Stimulated activated naive B cell treated with anti-CD40 and anti-IgM and Interleukin-4, amounts not matched to agents 10 μg/mL and 1 μg/mL and 100 μg/mL, for 72 hours (primary cell): Measurements from ENCODE around the gene MADD.

Experiments
- ATAC-seq, 2 donors: fragments of 150-1000 bp; cut with Tn5 transposase; replicated peaks; 2 replicates each; pipeline ENCODE4 v1.10.0; 2021; ENCODE audit warnings: moderate library complexity in 1 of 2
- DNase-seq: peaks from one replicate; pipeline ENCODE4 v3.0.0; 2021
- H3K27ac Mint-ChIP-seq: one replicate; pipeline ENCODE4 v1.8.0; 2022; ENCODE audit warnings: mild to moderate bottlenecking, mixed read lengths
- H3K27me3 Mint-ChIP-seq, 2 donors: one replicate each; pipeline ENCODE4 v1.8.0; 2022; ENCODE audit warnings: mixed read lengths in 2 of 2
- H3K36me3 Mint-ChIP-seq, 2 donors: one replicate each; pipeline ENCODE4 v1.8.0; 2022; ENCODE audit warnings: mixed read lengths in 2 of 2, mild to moderate bottlenecking in 1 of 2
- H3K4me1 Mint-ChIP-seq, 2 donors: one replicate each; pipeline ENCODE4 v1.8.0; 2022; ENCODE audit warnings: mixed read lengths in 2 of 2, mild to moderate bottlenecking in 1 of 2
- H3K4me3 Mint-ChIP-seq, 2 donors: one replicate each; pipeline ENCODE4 v1.8.0; 2022; ENCODE audit warnings: mild to moderate bottlenecking in 2 of 2, mixed read lengths in 2 of 2, moderate library complexity in 1 of 2
- H3K9me3 Mint-ChIP-seq, 2 donors: one replicate each; pipeline ENCODE4 v1.8.0; 2022; ENCODE audit warnings: mixed read lengths in 2 of 2, mild to moderate bottlenecking in 1 of 2

MADD gene

GRCh38 chr11:47340010-47340409 lies 70.1 kb downstream of the MADD start:
- no peak for ATAC-seq
- Mint-ChIP-seq H3K4me3 (no peak overlapping the region), H3K36me3 (peaks cover 0 to 3% of the 10 kb centered on the region in 2 donors), H3K9me3 (no peaks in the 10 kb centered on the region), H3K4me1 (peaks cover 8 to 9% of the 10 kb centered on the region in 2 donors), H3K27ac (no peak overlapping the region), H3K27me3 (no peaks in the 10 kb centered on the region)
- DNase-seq, result no peak

GRCh38 chr11:47340980-47341775 lies 71.2 kb downstream of the MADD start:
- H3K27me3 Mint-ChIP-seq, result no peaks in the 10 kb centered on the region
- H3K27ac Mint-ChIP-seq, result no peak overlapping the region
- ATAC-seq (no peak), DNase-seq (no peak)
- no peak overlapping the region for H3K4me3 Mint-ChIP-seq
- H3K9me3 Mint-ChIP-seq, result no peaks in the 10 kb centered on the region
- H3K36me3 Mint-ChIP-seq, result peaks cover 0 to 6% of the 10 kb centered on the region in 2 donors
- peaks cover 8 to 9% of the 10 kb centered on the region in 2 donors for H3K4me1 Mint-ChIP-seq

DNA sequence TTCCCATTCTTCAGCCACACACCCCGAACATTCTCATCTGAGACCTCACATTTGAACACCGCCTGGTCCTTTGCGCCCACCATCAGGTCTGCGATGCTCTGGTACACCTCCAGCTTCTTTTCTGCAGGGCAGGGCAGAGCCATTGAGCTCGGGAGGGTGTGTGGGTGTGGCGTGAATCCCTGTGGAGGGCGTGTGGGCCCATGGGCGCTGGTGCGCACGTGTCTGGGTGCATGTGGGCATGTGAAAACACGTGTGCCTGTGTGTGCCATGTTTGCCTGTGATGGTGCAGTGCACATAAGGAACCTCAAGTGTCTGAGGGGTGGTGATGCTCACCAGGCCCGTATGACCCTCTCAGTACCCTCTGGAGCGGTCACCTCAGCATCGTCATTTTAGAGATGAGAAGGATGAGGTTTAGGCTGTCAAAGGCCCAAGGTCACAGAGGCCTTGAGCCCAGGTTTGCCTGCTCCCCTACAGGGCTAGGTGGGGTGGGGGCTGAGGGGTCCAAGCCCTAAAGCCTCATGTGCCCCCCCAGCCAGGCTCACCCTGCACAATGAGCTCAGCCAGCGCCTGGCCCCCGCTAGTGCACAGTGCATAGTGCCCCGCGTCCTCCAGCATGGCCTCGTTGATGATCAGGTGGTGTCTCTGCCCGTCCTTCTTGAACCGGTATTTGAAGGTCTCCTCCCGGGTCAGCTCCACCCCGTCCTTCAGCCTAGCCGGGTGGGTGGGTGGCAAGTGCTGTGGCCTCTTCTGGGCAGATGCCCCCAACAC lies 72.3 kb downstream of the MADD start:
- Mint-ChIP-seq H3K9me3 (no peaks in the 10 kb centered on the region), H3K36me3 (peaks cover 0 to 6% of the 10 kb centered on the region in 2 donors), H3K4me3 (no peak overlapping the region), H3K4me1 (peaks cover 8 to 9% of the 10 kb centered on the region in 2 donors), H3K27ac (no peak overlapping the region), H3K27me3 (no peaks in the 10 kb centered on the region)
- ATAC-seq (peak in 1 of 2 donors; percentile 7), DNase-seq (no peak)

- DNase-seq (no peak), ATAC-seq (no peak)
- H3K36me3 Mint-ChIP-seq, result peaks cover 0 to 5% of the 10 kb centered on the region in 2 donors
- H3K4me1 Mint-ChIP-seq, result peaks cover 8 to 9% of the 10 kb centered on the region in 2 donors
- H3K27ac Mint-ChIP-seq, result no peak overlapping the region
- no peaks in the 10 kb centered on the region for H3K27me3 Mint-ChIP-seq
- no peak overlapping the region for H3K4me3 Mint-ChIP-seq
- no peaks in the 10 kb centered on the region for H3K9me3 Mint-ChIP-seq
Observed at GRCh38 chr11:47342854-47343253, 72.9 kb downstream of the MADD start.

GRCh38 chr11:47345890-47346563 lies 76.1 kb downstream of the MADD start:
- peaks cover 0 to 9% of the 10 kb centered on the region in 2 donors for H3K36me3 Mint-ChIP-seq

DNA sequence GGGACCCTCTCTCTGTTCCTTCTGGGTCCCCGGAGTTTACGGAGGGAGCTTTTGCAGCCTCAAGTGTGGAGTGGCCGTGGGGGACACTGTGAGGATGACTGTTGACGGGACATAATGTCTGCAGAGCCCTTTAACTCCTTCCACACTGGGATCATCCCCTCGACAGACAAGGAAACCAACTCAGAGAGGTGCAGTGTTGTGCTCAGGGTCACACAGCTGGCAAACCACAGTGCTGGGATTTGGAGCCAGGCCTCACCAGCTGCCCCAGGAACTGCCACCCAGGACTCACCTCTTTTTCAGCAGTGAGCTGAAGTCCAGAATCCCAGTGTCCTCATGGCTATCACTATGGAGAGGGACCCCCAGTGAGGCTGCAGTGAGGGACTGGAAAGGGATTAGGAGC lies 77.2 kb downstream of the MADD start:
- no peaks in the 10 kb centered on the region for H3K9me3 Mint-ChIP-seq
- H3K27ac Mint-ChIP-seq, result no peak overlapping the region
- DNase-seq (no peak), ATAC-seq (no peak)
- H3K36me3 Mint-ChIP-seq, result peaks cover 0 to 9% of the 10 kb centered on the region in 2 donors
- H3K27me3 Mint-ChIP-seq, result no peaks in the 10 kb centered on the region
- H3K4me3 Mint-ChIP-seq, result no peak overlapping the region
- no peaks in the 10 kb centered on the region for H3K4me1 Mint-ChIP-seq

More at GRCh38 chr11:47345890-47346563, 76.1 kb downstream of the MADD start:
- Mint-ChIP-seq H3K9me3 (no peaks in the 10 kb centered on the region), H3K4me1 (no peaks in the 10 kb centered on the region), H3K27ac (peak overlapping the region; percentile 62), H3K27me3 (no peaks in the 10 kb centered on the region), H3K4me3 (no peak overlapping the region)
- ATAC-seq (no peak), DNase-seq (no peak)

- no peak overlapping the region for H3K4me3 Mint-ChIP-seq
- ATAC-seq, result no peak
Observed at GRCh38 chr11:47348131-47348802, 78.3 kb downstream of the MADD start.

GRCh38 chr11:47348859-47349258 lies 78.9 kb downstream of the MADD start:
- H3K4me1 Mint-ChIP-seq, result no peaks in the 10 kb centered on the region
- peaks cover 0 to 9% of the 10 kb centered on the region in 2 donors for H3K36me3 Mint-ChIP-seq
- ATAC-seq (peak in 1 of 2 donors; percentile 58), DNase-seq (no peak)
- no peak overlapping the region for H3K27ac Mint-ChIP-seq
- no peaks in the 10 kb centered on the region for H3K9me3 Mint-ChIP-seq
- H3K4me3 Mint-ChIP-seq, result no peak overlapping the region
- no peaks in the 10 kb centered on the region for H3K27me3 Mint-ChIP-seq

More at GRCh38 chr11:47348131-47348802, 78.3 kb downstream of the MADD start:
- Mint-ChIP-seq H3K27ac (no peak overlapping the region), H3K27me3 (no peaks in the 10 kb centered on the region), H3K4me1 (no peaks in the 10 kb centered on the region), H3K36me3 (peaks cover 0 to 9% of the 10 kb centered on the region in 2 donors), H3K9me3 (no peaks in the 10 kb centered on the region)
- no peak for DNase-seq

- Mint-ChIP-seq H3K27me3 (no peaks in the 10 kb centered on the region), H3K36me3 (peaks cover 5 to 14% of the 10 kb centered on the region in 2 donors), H3K4me1 (no peaks in the 10 kb centered on the region), H3K9me3 (no peaks in the 10 kb centered on the region), H3K27ac (no peak overlapping the region), H3K4me3 (no peak overlapping the region)
- ATAC-seq, result no peak
- no peak for DNase-seq
Observed at GRCh38 chr11:47349521-47350095, 79.7 kb downstream of the MADD start.

DNA sequence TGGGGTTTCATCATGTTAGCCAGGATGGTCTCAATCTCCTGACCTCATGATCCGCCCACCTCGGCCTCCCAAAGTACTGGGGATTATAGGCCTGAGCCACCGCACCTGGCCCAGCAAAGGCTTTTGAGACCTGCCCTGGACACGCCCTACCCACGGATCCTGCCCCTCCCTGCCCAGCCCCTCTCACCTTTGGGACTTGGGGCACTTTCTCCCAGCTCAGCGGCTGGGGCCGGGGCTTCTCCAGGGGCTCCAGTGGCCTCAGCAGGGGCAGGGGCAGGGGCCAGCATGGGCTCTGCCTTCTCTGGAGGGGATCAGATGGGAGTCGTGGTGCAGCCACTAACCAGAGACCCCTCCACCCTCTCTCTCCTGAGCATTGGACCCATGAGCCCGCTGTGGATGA lies 80.4 kb downstream of the MADD start:
- no peak for ATAC-seq
- H3K36me3 Mint-ChIP-seq, result peaks cover 7 to 16% of the 10 kb centered on the region in 2 donors
- H3K4me3 Mint-ChIP-seq, result no peak overlapping the region

GRCh38 chr11:47351156-47352126 lies 81.5 kb downstream of the MADD start:
- DNase-seq, result no peak
- H3K27me3 Mint-ChIP-seq, result no peaks in the 10 kb centered on the region
- peak overlapping the region; percentile 38 for H3K27ac Mint-ChIP-seq
- no peaks in the 10 kb centered on the region for H3K9me3 Mint-ChIP-seq
- no peaks in the 10 kb centered on the region for H3K4me1 Mint-ChIP-seq
- H3K36me3 Mint-ChIP-seq, result peaks cover 7 to 12% of the 10 kb centered on the region in 2 donors
- ATAC-seq, result no peak
- H3K4me3 Mint-ChIP-seq, result no peak overlapping the region

More for the DNA sequence above, 80.4 kb downstream of the MADD start:
- Mint-ChIP-seq H3K27ac (no peak overlapping the region), H3K9me3 (no peaks in the 10 kb centered on the region), H3K4me1 (no peaks in the 10 kb centered on the region), H3K27me3 (no peaks in the 10 kb centered on the region)
- no peak for DNase-seq

DNA sequence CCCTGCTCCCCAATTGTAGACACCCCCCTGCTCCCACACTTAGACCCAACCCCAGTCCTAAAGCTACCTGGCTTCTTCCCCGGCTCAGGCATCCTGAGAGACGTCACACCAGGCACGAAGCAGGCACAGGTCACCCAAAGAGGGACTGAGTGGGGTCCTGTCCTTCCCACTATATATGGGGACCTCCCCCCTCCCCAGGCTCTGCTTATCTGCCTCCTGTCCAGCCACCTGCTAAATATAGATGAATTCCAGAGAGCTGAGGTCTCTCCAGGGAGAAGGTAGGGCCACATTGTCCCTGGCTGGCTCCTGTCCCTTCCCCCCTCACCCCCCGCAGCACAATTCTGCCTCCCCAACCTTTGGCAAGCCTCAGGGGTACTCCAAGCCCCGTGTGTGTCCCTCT lies 82.6 kb downstream of the MADD start, which contains the start of gene MYBPC3:
Gene MYBPC3 (minus strand): TSS at position 147 of the 400 bp plus-strand sequence. CDS start 55 bp downstream, at position 92.
- H3K4me1 Mint-ChIP-seq, result no peaks in the 10 kb centered on the region
- H3K9me3 Mint-ChIP-seq, result no peaks in the 10 kb centered on the region
- no peaks in the 10 kb centered on the region for H3K27me3 Mint-ChIP-seq
- no peak within 1 kb of the TSS for H3K4me3 Mint-ChIP-seq
- peak within 1 kb of the TSS; percentile 38 for H3K27ac Mint-ChIP-seq
- peaks cover 7 to 12% of the 10 kb centered on the region in 2 donors for H3K36me3 Mint-ChIP-seq
- ATAC-seq, result no peak
- no peak for DNase-seq
